ENCODE results near the gene UNKL.

The UNKL gene

DNA sequence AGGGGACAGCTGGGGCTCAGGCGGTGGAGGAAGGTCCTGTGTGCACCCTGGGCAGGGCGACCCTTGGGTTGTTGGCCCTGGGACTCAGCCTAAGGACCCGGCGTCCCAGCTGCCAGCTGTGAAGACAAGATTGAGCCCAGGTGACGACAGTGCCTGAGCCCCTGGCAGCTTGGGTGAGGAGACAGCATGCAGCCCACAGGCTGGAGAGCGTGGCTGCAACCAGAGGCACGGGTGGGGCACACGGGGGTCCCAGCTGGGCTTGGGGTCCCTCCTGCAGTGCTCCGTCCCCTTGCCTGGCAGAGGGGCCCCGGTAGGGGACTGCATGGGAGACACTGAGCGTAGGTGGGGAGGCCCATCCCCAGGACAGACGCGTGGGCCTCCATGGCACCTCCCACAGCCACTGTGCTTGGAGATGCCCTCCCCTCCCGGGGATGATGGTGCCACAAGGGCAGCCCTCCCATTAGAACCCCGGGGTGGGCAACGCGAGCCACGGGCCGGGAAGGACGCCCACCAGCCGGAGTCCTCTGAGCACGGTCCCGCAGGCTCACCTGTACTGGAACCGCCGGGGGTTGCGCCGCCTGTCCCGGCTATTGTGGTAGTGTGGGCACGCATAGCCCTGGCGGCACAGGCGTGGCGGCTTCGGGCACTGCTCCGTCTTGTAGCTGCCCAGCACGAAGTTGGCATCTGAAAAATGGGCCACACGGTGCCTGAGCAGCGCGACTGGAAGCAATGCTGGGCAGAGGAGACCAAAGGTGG, 15.5 kb downstream of the UNKL start:
- no peak for DNase-seq

DNA sequence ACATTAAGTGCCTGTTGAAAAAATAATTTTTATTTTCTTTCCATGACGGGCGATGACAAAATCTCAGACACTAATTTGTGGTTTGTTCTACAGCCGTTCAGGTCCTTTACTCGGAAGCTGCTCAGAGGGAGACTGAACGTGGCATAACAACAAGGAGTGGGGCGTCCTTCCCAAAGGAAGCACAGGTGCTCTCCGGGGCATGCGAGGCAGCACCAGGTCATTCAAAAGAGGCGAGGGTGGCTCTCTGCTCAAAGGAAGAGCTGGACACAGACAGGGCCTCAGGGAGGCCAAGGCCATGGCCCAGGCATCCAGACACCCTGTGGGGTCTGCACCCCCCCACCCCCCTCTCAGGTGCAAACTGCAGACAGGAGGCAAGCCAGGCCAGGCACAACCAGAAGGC, 16.2 kb downstream of the UNKL start:
- no peak for DNase-seq

GRCh38 chr16:1397779-1398178, 16.7 kb downstream of the UNKL start:
- no peak for DNase-seq

DNA sequence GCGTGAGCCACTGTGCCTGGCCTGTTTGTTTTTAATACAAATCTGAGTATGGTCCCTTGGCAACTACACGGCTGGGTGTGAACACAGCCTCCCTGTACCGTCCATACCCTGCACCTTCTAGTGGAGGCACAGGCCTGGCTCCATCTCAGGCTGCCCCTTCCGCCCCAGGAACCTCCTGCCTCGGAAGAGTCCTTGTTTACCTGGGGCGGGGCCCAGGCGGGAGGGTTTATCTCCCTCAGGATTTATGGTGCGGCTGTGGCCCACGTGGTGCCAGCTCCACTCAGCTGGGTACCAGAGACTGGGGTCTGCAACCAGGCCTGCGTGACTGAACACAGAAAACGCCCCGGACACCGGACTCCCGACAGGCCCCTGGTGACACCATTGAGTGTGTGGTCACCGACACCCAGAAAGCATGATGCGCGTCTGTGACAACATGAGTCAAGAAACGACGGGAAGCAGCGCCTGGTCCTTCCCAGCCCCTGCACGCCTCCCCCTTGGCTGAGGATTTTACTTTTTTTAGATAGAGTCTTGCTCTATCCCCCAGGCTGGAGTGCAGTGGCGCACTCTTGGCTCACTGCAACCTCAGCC, 19.0 kb downstream of the UNKL start:
- DNase-seq: no peak

DNA sequence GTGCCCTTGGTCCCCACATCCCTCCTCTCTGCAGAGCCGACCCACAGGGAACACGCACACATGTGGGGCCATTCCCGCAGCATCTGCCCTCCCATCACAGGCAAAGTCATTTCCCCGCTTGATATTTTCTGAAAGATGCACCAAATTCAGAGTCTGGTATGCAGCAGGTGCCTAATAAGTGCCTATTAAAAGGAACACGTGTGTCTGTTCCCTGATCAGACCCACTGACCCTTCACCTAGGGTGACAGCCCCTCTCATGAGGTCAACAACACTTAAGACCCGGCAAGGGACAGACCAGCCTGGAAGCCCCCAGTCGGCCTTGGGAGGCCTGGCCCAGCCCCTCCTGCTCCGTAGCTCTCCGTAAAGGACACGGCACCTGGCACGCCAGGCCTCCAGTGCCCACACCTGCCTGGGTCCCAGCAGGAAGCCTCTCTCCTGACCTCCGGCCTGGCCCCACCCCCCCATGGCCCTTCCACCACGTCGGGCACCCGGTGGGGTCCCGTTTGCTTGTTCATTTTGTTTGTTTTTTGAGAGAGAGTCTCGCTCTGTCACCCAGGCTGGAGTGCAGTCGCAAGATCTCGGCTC, 20.0 kb downstream of the UNKL start:
- no peak for DNase-seq

DNA sequence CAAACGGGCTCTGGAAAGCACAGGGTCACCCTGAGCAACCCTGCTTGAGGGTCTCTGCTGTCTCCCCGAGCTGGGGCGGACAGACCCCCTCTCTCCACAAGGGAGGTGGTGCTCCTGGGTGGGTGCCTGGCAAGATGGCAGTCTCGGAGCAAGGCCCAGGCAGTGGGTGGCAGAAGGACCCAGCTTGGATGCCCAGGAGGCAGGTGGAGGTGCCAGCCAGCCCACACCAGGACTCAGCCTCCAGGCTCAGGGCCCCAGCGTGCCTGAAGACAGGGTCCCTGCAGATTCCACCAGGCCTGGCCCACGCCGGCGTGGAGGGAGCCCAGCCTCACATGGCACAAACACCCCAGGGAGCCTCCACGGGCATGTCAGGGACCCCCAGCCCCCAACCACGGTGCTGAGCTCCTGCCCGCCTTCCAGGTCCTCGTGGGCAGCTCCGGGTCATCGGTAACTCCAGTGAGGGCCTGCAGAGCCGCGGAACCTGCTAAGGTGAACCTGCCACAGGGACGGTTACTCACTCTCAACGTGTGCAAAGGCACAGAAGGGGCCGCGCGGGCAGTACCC, 20.8 kb downstream of the UNKL start:
- no peak for DNase-seq

- no peak for DNase-seq
These were observed 21.7 kb downstream of the UNKL start for GRCh38 chr16:1392826-1393225.

GRCh38 chr16:1390239-1390779, 24.2 kb downstream of the UNKL start:
- DNase-seq: no peak

DNA sequence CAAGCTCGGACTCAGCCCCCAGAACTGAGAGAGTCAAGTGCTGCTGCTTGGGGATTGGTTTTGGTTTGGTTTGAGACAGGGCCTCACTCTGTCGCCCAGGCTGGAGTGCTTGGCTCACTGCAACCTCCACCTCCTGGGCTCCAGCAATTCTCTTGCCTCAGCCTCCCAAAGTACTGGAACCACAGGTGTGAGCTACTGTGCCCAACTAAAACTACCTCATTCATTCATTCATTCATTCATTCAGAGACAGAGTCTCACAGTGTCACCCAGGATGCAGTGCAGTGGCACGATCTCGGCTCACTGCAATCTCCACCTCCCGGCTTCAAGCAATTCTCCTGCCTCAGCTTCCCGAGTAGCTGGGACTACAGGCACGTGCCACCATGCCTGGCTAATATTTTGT, 24.7 kb downstream of the UNKL start:
- DNase-seq: no peak

GRCh38 chr16:1387331-1387730, 27.2 kb downstream of the UNKL start:
- DNase-seq: no peak

DNA sequence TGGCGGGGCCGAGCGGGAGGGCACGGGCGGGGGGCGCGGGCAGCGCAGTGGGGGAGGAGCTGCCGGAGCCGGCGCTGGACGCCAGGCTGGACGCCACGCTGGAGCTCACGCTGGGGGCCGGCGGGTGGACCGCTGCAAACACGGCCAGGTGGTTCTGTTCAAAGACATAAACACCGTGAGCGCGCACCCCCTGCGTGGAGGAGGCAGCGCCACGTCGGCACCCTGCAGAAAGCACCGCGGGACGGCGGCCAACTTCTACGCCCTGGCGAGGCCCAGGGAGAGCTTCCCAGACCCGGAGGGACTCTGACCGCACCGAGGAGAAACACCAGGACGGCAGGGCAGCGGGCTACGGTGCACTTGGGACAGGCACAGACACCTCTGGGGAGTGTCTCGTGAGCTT, 29.3 kb downstream of the UNKL start:
- DNase-seq: no peak

- no peak for DNase-seq
These were observed 30.9 kb downstream of the UNKL start for GRCh38 chr16:1383556-1383955.

GRCh38 chr16:1381612-1382406, 32.7 kb downstream of the UNKL start:
- no peak for DNase-seq

- DNase-seq: no peak
These were observed 34.3 kb downstream of the UNKL start for GRCh38 chr16:1380195-1380594.

GRCh38 chr16:1379304-1380076, 35.0 kb downstream of the UNKL start:
- DNase-seq: peak; percentile 83

- DNase-seq: peak; percentile 83
These were observed 35.6 kb downstream of the UNKL start for GRCh38 chr16:1378804-1379303.

DNA sequence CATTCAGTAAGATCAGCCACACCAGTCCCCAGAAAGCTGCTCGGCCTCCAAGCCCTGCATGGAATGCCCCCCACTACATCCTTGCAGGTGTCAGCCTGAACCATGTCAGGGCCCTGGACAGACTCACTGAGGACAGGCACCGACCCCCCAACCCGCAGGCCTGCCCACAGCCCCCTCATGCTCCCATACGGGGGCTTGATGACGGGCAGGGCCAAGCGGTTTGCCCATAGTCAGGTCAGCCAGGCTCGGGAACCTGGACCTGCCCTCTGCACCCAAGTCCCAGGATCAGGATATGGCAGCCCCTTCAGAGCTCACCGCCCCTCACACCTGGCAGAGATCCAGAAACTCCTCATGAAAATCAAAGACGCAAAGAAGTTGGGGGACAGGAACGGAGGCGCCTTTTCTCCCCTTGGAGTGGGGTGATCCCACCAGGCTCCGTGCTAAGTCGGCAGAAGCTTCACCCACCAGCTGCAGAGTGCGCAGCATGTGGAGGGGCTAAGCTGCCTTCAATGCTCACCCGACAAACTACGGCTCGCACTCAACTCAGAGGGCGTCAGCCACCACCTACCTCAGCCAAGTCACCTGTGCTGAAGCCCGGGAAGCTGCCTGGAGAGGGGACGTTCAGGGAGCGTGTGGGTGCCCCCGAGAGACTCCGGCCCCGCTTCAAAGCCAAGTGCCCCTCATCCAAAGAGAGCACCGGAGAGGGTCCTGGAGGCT, 36.3 kb downstream of the UNKL start:
- DNase-seq: no peak

GRCh38 chr16:1377406-1378010, 37.0 kb downstream of the UNKL start:
- DNase-seq: no peak

GRCh38 chr16:1375741-1376410, 38.6 kb downstream of the UNKL start:
- DNase-seq: no peak

DNA sequence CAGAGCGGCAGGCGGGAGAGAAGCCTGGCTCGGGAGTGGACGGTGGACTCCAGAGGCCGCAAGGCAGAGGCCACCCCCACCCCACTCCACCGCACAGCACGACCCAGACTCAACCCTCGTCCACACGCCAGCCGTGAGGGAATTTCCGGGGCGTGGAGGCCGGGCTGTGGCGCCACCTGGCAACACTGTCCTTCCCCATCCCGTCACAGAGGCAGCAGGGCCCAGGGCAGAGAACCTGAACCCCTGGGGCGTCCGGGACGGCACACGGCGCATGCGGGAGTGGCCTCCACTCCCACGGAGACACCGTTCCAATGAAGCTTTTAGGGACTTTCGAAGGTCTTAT, 39.2 kb downstream of the UNKL start:
- DNase-seq: no peak

All from RPMI8226 (cell line).